GM21786 (cell line): ENCODE measurements around the gene ENTPD3.

ENCODE experiments used
- ATAC-seq: cut with Tn5 transposase; IDR thresholded peaks from one replicate; pipeline ENCODE4 v1.9.1; 2021; ENCODE audit not compliant: unreplicated experiment

ENTPD3 gene, protein sequence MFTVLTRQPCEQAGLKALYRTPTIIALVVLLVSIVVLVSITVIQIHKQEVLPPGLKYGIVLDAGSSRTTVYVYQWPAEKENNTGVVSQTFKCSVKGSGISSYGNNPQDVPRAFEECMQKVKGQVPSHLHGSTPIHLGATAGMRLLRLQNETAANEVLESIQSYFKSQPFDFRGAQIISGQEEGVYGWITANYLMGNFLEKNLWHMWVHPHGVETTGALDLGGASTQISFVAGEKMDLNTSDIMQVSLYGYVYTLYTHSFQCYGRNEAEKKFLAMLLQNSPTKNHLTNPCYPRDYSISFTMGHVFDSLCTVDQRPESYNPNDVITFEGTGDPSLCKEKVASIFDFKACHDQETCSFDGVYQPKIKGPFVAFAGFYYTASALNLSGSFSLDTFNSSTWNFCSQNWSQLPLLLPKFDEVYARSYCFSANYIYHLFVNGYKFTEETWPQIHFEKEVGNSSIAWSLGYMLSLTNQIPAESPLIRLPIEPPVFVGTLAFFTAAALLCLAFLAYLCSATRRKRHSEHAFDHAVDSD

DNA sequence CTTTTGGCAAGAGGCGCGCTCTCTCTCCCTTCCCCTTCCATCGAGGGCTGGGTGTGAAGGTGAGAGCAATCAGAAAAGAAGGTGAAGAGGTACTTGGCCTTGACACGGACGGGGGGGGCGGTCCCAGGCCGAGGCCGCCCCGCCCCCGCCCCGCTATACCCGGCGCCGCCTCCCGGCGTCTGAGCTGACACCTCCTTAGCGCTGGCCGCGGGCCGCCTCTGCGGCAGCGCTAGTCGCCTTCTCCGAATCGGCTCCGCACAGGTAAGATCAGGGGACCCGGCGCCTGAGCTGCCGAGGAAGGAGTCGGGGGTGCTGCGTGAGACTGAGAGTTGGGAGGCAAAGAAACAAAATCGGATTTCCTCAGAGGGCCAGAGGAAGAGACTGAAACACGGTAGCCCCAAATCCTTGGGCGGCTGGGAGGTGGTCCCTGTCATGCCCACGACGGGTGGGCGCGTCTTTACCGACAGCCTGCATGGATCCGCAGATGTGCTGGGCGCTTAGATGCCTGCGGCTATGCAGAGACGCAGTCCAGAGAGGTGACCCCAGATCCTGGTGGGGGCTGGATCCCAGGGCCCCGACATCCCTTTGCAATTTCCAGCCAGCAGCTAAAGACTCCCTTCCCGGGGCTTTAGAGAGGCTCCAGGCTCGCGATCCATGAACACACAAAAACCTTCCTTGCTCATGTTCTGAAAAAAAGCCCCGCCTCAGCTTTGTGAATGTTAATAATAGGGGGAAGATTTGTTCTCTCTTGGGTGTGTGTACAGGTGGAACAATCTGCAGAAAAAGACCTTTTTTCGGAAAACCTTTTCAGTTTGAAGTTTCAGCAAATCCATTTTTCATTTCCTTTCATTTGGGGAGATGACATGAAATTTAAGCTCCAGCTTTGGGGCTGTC is at the start of gene ENTPD3:
TSS of gene ENTPD3 (plus strand) at position 184 of the 894 bp plus-strand sequence. CDS start 874 bp downstream, outside the sequence.
- ATAC-seq: no peak

DNA sequence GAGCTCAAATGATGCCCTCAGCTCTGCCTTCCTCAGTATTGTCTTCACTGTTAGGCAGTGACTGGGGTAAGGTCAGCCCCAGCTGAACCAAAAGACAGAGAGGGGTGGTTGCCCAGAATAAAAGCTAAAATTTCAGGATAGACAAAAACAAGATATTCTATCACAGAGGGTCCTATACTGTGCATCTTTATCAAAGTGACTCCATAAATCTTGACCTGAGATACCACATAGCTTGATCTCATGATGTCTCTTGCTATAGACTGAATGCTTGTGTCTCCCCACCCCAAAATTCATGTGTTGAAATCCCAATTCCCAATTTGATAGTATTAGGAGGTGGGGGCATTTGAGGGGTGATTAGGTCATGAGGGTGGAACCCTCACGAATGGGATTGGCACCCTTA is 47.1 kb upstream of the ENTPD3 start:
- ATAC-seq: no peak

DNA sequence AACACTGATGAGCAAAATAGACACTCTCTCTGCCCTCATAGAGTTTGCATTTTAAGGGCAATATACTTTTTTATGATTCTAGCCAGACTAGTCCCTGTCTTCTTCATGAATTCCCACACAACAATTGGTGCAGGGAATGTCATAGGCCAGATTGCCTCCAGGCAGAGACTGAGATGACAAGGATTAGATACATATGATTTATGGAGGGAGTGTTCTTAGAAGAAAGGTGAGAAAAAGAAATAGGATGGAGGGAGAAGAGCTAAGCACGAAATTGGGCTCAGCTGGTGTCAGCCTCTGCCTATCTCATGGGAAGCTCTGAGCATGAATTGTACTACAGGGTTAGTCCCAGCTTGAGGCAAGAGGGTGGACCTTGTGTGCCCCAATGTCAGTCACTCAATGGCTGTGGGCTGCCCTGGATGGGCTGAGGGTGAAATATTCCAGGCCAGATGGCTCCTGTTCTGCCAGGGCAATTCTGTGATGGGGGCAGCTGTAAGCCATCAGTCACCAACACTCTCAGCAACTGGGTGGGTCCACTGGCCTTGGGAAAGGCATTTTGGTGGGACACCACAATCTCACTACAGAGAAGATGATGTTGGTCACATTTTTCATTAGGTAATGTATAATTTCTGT is 46.3 kb upstream of the ENTPD3 start:
- ATAC-seq: no peak

DNA sequence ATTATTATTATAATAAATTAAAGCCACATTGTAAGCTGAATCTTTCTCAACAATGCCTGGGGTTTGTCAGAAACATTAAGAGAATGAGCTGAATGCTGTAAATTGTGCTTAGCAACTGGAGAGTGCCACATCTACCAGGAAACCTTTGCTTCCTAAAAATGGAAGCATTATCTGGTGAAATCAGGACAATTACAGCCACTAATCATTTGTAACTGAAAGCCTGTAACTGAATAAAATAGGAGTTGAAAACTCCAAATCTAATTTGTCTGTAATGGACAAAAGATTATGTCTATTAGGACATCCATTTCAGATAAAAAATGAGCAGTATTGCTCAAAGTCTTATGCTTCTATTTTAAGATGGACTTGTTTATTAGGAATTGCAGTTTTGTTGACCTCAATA is 45.3 kb upstream of the ENTPD3 start:
- no peak for ATAC-seq

DNA sequence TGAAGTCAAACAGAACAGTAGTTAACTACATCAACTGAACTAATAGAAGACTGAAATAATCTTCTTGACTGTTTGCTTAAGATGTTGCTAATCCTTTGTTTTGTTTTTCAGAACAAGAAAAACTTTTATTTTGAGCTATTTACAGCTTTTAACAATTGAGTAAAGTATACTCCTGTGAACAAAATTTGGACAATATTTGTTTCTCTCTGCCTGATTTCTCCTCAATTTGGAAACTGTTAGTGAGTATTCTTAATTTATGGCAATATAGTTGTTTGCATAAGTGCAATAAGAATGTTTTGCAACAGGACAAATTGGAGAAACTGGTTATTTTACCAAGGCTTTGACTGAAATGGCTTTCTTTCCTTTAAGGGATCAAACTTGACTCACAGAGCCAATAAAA is 36.5 kb upstream of the ENTPD3 start:
- no peak for ATAC-seq

DNA sequence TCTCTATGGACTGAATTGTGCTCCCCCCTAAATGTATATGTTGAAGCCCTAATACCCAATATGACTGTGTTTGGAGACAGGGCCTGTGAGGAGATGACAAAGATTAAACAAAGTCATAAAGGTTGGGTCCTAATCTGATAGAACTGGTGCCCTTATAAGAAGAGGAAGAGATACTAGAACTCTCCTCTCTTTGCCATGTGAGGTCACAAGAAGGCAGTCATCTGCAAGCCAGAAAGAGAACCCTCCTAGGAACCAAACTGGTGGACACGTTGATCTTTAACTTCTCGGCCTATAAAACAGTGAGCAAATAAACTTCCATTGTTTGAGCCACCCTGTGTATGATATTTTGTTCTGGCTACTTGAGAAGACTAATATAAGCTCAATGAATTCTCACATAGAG is 31.6 kb upstream of the ENTPD3 start:
- no peak for ATAC-seq

DNA sequence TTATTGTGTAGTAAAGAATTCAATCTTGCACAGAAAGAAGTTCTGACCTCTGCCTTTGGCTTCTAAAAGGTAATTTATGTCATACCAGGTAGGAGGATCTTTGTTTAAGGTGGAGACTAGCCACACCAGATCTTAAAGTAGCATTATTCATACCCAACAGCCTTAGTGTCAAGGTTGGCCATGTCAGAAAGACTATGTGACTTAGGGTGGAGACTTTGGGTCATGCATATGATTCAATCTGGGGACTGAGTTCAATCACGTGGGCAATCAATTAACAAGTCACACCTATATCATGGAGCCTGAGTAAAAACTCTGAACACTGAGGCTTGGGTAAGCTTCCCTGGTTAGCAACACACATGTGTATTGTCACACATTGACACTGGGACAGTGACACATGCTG is 28.5 kb upstream of the ENTPD3 start:
- ATAC-seq: no peak

DNA sequence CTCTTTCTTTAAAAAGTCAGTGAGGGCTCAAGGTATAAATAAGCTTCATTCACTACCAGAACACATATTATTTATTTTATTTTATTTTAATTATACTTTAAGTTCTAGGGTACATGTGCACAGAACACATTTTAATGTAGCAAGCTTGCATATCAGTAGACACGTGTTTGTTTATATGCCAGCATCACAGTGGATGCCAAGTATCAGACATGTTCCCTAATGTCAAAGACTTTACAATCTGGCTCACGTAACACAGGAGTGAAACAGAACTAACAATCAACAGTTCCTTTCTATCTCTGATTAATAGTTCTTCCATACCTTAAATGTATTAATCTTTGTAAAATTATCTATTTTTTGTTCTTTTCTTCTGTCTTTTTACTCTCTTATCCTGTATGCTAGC is 23.3 kb upstream of the ENTPD3 start:
- ATAC-seq: no peak

DNA sequence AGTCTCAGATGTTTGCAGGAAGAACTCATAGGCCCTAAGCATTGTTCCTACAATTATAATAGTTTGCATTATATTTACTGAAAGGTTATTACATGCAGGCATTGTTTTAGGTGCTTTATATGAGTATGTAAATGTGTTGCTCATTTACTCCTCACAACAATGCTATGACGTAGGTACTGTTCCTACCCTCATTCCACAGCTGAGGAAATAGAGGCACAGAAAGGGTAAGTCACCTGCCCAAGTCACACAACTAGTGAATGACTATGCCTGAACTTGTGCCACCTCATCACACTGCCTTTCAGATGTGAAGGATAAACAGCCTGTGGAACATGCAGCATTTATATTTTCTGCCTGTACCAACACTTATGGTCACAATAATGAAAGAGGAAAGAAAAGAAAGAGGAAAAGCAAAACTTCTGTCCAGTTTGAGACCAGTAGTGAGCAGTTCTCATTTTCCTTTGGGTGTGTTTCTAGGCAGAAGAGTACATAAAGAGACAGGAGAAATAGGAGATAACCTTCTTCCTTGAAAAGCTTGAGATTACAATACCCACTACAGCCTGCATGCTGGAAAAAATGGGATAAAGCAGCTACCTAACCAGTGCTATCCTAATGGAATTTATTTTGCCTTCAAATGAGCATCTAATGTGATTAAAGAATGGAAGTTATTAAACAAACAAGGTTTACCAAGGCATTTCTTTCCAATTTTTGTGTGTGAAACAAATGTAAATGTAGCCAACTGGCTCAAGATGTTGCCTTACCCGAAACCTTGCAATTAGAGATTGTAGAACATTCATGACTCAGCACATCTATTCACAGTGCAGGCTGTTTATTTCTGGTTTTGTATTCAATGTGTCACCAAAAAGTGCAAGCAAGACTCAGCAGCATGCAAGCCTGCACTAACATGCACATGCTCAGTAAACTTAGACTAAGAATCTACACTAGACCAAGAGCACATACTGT is 20.5 kb upstream of the ENTPD3 start:
- no peak for ATAC-seq

DNA sequence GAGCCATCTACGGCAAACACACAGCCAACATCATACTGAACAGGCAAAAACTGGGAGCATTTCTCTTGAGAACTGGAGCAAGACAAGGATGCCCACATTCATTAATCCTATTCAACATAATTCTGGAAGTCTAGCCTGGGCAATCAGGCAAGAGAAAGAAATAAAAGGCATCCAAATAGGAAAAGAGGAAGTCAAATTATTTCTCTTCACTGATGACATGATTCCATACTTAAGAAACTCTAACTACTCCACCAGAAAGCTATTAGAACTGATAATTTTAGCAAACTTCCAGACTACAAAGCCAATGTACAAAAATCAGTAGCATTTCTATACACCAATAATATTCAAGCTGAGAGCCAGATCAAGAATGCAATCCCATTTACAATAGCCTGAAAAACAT is 17.3 kb upstream of the ENTPD3 start:
- ATAC-seq: no peak

DNA sequence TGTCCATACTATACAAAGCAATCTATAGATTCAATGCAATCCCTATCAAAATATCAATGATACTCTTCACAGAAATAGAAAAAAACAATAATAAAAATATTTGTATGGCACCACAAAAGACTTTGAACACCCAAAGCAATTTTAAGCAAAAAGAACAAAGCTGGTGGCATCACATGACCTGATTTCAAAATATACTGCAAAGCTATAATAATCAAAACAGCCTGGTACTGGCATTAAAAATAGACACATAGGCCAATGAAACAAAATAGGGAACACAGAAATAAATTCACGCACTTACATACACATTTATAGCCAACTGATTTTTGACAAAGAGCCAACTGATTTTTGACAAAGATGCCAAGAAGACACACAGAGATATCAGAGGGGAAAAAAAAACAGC is 9.2 kb upstream of the ENTPD3 start:
- ATAC-seq: no peak

DNA sequence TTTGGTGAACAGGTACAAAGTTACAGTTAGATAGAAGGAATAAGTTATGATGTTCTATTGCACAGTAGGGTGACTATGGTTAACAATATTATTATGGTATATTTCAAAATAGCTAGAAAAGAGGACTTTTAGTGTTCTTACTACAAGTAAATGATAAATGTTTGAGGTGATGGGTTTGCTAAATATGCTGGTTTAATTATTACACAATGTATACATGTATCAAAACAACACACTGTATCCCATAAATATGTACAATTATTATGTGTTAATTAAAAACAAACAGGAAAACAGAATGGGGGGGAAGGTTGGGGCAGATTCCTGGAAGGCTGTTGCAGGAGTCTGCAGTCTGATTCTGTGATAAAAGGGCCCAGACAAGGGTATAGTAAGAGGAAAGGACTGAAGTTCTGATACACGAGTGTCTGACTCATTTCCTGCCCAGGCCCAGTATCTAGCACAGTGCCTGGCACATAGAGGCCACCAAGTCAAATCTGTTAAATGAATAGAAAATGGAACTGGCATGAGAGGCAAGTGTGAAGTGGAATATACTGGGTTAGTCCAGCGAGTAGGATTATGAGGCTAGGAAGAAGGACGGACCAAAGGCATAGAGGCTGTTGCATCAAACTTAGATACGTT is 7.2 kb upstream of the ENTPD3 start:
- ATAC-seq: no peak

DNA sequence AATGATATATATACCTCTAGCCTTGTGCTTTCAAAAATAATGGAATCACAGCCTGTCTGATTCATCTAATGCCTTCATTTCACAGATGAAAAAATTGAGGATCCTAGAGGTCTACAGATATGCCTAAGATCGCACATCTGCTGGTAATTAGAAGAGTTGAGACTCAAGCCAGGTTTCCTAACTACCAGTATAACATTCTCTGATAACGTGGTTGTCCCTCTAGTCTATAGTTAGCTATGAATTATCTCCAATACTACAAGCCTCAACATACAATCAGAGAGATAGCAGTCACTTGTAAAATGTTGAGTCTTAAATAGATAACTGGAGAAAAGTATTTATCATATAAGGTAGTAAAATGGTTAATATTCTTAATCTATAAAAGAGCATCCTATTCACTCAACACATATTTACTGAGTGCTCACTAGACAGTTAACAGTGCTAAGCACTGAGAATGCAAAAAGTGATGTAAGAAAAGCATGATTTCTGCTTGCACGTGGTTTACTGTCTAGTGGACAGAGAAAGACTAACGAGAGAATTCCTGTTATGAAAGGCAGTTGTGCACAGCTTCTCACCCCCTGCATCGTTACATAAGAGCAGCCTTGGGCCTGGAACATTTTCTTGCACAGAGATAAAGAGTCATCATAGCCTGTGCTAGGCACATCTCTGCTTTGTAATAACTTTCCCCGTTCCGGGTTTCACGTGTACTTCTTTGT is 4.9 kb upstream of the ENTPD3 start:
- ATAC-seq: no peak

DNA sequence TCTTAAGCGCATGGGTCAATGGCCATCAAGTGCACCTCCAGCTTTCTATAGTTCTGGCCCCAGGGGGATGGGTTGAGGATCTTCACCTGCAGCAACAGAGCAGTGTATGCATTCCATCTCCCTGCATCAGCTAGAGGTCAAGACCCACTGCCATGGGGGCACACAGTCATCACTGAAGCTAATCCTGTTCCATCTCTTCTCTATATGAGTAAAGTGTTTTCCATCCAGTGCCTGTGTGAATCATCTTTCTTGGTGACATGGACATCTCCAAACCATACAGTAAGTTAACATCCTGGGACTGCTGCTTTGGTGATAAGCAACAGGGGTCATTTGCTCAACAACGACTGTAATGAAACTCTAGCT is 4.4 kb upstream of the ENTPD3 start:
- ATAC-seq: no peak

DNA sequence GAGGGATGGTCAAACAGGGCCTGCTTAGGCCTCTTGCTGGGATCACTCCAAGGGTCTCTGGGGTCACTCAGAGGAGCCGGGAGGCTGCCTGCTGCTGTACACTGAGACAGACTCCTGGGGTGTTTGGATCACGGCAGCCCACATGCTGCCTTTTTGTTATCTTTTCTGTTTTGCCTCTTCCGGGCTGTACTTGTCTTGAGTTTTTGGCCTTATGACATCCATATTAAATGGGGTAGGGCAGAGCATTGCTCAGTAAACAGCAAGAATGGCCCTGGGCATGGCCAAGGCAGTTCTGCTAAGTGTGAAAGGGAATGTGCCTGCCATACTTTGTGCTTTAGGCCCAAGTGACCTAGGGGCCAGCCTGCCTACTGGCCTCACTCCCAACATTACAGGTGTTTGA is 771 bp upstream of the ENTPD3 start:
- ATAC-seq: no peak

GRCh38 chr3:40387895-40388254 is 891 bp downstream of the ENTPD3 start:
- no peak for ATAC-seq

- no peak for ATAC-seq
Measured at GRCh38 chr3:40396406-40396805, 9.4 kb downstream of the ENTPD3 start.

- no peak for ATAC-seq
Measured at GRCh38 chr3:40397129-40397528, 10.1 kb downstream of the ENTPD3 start.

DNA sequence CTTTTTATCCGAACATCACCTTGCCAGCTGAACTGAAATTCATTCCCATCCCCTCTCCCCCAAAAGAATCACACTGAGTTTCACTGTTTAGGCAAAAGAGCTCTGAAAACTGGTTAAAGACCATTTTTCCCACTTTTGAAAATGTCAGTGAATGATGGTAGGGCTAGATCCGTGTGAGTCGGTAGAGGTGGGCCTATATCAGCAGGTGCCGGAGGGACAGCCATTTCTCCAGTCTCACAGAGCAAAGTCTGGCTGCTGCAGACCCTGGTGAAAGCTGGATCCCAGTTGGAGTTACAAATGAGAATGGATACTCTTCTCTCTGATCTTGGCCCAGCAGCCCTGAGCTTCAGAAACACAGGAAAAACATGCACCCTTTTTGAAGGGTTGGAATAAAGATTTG is 10.9 kb downstream of the ENTPD3 start:
- no peak for ATAC-seq
